ENCODE measurements around the gene CAND2. TPM values are rescaled to one million over a fixed set of nuclear protein-coding genes. Genes with fewer than 3 reads are reported as not detected.
"Not testable (repeated sequence)": the region's sequence is repeated elsewhere in the genome, so short reads cannot be mapped to it uniquely, and the experiment has no call there.

The CAND2 gene
- polyA plus RNA-seq, 1 donor from 2014 or later: 17.3 TPM

DNA sequence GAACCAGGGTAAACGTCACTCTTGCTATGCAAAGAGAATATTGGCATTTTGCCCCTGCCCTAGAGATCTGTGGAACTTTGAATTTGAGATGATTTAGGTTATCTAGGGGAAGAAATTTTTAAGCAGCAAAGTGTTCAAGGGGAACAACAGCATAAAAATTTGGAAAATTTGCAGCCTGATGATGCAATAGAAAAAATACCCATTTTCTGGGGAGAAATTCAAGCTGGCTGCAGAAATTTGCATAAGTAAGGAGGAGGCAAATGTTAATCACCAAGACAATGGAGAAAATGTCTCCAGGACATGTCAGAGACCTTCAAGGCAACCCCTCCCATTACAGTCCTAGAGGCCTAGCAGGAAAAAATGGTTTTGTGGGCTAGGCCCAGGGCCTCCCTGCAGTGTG lies 49.3 kb downstream of the CAND2 start:
- no peak overlapping the region for H2AFZ ChIP-seq (ENCODE audit: low read depth, low read length)
- H3K27ac ChIP-seq (ENCODE audit: low read length): no peak overlapping the region
- H3K36me3 ChIP-seq (ENCODE audit: insufficient read depth, low read length): no peaks in the 10 kb centered on the region
- no peaks in the 10 kb centered on the region for H3K27me3 ChIP-seq (ENCODE audit: insufficient read depth, low read depth, low read length)
- H3K9me3 ChIP-seq (ENCODE audit: low read length): no peaks in the 10 kb centered on the region
- H3K9ac ChIP-seq (ENCODE audit: low read length): no peak overlapping the region
- H3F3A ChIP-seq (ENCODE audit: insufficient read depth, low read length, poor library complexity, severe bottlenecking): no peaks in the 10 kb centered on the region
- H3K4me2 ChIP-seq (ENCODE audit: low read length): no peak overlapping the region
- TF ChIP-seq TAF1 (IDR thresholded peaks at IDR 0.05; ENCODE audit: low read depth): no peak
- TF ChIP-seq, protein P1, sequence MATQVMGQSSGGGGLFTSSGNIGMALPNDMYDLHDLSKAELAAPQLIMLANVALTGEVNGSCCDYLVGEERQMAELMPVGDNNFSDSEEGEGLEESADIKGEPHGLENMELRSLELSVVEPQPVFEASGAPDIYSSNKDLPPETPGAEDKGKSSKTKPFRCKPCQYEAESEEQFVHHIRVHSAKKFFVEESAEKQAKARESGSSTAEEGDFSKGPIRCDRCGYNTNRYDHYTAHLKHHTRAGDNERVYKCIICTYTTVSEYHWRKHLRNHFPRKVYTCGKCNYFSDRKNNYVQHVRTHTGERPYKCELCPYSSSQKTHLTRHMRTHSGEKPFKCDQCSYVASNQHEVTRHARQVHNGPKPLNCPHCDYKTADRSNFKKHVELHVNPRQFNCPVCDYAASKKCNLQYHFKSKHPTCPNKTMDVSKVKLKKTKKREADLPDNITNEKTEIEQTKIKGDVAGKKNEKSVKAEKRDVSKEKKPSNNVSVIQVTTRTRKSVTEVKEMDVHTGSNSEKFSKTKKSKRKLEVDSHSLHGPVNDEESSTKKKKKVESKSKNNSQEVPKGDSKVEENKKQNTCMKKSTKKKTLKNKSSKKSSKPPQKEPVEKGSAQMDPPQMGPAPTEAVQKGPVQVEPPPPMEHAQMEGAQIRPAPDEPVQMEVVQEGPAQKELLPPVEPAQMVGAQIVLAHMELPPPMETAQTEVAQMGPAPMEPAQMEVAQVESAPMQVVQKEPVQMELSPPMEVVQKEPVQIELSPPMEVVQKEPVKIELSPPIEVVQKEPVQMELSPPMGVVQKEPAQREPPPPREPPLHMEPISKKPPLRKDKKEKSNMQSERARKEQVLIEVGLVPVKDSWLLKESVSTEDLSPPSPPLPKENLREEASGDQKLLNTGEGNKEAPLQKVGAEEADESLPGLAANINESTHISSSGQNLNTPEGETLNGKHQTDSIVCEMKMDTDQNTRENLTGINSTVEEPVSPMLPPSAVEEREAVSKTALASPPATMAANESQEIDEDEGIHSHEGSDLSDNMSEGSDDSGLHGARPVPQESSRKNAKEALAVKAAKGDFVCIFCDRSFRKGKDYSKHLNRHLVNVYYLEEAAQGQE (IDR thresholded peaks at IDR 0.05; ENCODE audit: borderline replicate concordance): no peak
- TF ChIP-seq, protein P2, sequence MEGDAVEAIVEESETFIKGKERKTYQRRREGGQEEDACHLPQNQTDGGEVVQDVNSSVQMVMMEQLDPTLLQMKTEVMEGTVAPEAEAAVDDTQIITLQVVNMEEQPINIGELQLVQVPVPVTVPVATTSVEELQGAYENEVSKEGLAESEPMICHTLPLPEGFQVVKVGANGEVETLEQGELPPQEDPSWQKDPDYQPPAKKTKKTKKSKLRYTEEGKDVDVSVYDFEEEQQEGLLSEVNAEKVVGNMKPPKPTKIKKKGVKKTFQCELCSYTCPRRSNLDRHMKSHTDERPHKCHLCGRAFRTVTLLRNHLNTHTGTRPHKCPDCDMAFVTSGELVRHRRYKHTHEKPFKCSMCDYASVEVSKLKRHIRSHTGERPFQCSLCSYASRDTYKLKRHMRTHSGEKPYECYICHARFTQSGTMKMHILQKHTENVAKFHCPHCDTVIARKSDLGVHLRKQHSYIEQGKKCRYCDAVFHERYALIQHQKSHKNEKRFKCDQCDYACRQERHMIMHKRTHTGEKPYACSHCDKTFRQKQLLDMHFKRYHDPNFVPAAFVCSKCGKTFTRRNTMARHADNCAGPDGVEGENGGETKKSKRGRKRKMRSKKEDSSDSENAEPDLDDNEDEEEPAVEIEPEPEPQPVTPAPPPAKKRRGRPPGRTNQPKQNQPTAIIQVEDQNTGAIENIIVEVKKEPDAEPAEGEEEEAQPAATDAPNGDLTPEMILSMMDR (IDR thresholded peaks at IDR 0.05; ENCODE audit: poor library complexity, severe bottlenecking): no peak
- TF ChIP-seq RAD21 (conservative IDR thresholded peaks at IDR 0.05): no peak
- TF ChIP-seq EP300 (conservative IDR thresholded peaks at IDR 0.05; ENCODE audit: poor library complexity, severe bottlenecking): no peak
- no peak for TF ChIP-seq SMC3 (conservative IDR thresholded peaks at IDR 0.05; ENCODE audit: poor library complexity)
- no peak for TF ChIP-seq MXI1 (conservative IDR thresholded peaks at IDR 0.05; ENCODE audit: poor library complexity, severe bottlenecking)
- no peak for TF ChIP-seq POLR2AphosphoS5 (IDR thresholded peaks at IDR 0.05)
- no peak for TF ChIP-seq EZH2 (IDR thresholded peaks at IDR 0.05; ENCODE audit: borderline replicate concordance, insufficient read depth, low read length, poor library complexity, severe bottlenecking)
- no peaks in the 10 kb centered on the region for H4K20me1 ChIP-seq (ENCODE audit: insufficient read depth)
- no peak overlapping the region for H3K4me3 ChIP-seq (ENCODE audit: low read length)
- H3K79me2 ChIP-seq (replicated peaks; ENCODE audit: insufficient read depth, low read length): peaks cover 4% of the 10 kb centered on the region
- no peaks in the 10 kb centered on the region for H3K9me2 ChIP-seq (ENCODE audit: insufficient read depth, low read length)

DNA sequence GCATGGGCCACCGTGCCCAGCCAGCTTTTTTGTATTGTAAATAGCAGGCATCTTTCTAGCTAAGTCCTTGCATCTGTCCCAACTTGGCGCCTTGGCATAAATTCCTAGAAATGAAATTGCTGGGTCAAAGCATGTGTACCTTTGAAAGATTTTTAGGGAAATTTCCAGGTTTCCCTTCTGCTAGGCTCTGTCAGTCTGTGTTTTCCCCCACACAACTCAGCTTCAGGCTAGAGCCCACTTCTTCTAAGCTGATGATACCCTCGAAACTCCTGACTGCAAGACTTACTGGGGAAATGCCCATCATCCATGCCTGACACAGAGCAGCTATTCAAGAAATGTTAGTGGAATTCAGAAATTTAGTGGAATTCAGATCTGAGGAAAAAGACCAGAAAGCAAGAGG lies 55.7 kb downstream of the CAND2 start:
- Histone ChIP-seq H3K27me3 (ENCODE audit: insufficient read depth, low read depth, low read length) (no peaks in the 10 kb centered on the region), H3K9ac (ENCODE audit: low read length) (no peak overlapping the region), H3K27ac (ENCODE audit: low read length) (no peak overlapping the region), H3K4me3 (ENCODE audit: low read length) (no peak overlapping the region), H2AFZ (ENCODE audit: low read depth, low read length) (no peak overlapping the region), H3K9me3 (ENCODE audit: low read length) (no peaks in the 10 kb centered on the region), H3K79me2 (replicated peaks; ENCODE audit: insufficient read depth, low read length) (no peaks in the 10 kb centered on the region), H3K9me2 (ENCODE audit: insufficient read depth, low read length) (no peaks in the 10 kb centered on the region), H3K4me2 (ENCODE audit: low read length) (no peak overlapping the region), H3K36me3 (ENCODE audit: insufficient read depth, low read length) (no peaks in the 10 kb centered on the region), H3F3A (ENCODE audit: insufficient read depth, low read length, poor library complexity, severe bottlenecking) (no peaks in the 10 kb centered on the region), H4K20me1 (ENCODE audit: insufficient read depth) (no peaks in the 10 kb centered on the region)
- no peak for TF ChIP-seq MXI1 (conservative IDR thresholded peaks at IDR 0.05; ENCODE audit: poor library complexity, severe bottlenecking)

DNA sequence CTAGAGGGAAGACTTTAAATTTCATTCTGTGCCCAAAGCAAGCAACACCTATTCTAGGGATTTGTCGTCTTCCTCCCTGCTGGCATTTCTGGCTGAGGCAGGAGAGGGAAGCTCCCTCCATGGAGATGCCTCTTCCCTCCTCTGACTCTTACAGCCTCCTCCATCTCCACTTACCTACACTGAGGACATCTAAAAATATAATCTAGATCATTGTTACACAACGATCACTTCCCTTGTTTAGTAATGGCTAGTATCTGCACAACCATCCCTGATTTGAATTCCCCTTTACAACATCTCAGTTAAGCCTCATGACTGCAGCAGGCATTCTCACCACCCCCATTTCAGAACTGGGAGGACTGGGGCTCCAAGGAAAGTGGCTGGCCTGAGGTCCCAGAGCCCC lies 57.4 kb downstream of the CAND2 start:
- H3K4me2 ChIP-seq (ENCODE audit: low read length); H2AFZ ChIP-seq (ENCODE audit: low read depth, low read length); H3K4me3 ChIP-seq (ENCODE audit: low read length); H3K9me3 ChIP-seq (ENCODE audit: low read length); H3K36me3 ChIP-seq (ENCODE audit: insufficient read depth, low read length); H3K79me2 ChIP-seq (replicated peaks; ENCODE audit: insufficient read depth, low read length); H3K9me2 ChIP-seq (ENCODE audit: insufficient read depth, low read length); H3K9ac ChIP-seq (ENCODE audit: low read length); H3F3A ChIP-seq (ENCODE audit: insufficient read depth, low read length, poor library complexity, severe bottlenecking); H3K27me3 ChIP-seq (ENCODE audit: insufficient read depth, low read depth, low read length); H4K20me1 ChIP-seq (ENCODE audit: insufficient read depth); H3K27ac ChIP-seq (ENCODE audit: low read length): not testable (repeated sequence)

All from neural cell (in vitro differentiated cells).